DOHH2 (cell line): ENCODE data around the gene OSBPL10.

ENCODE experiments used
- H3F3A ChIP-seq: fragments of 200-600 bp; sonication (generic), shearing (Covaris generic); 2 replicates; pipeline ENCODE4 v1.6.0; 2016; ENCODE audit warnings: antibody characterized with exemption, mild to moderate bottlenecking; ENCODE audit not compliant: control insufficient read depth, insufficient read depth
- H3K27ac ChIP-seq: fragments of 200-600 bp; sonication (generic); 2 replicates; pipeline ENCODE4 v1.5.1; 2014; ENCODE audit warnings: low read depth, mild to moderate bottlenecking, low read length, moderate library complexity
- H3K27me3 ChIP-seq: fragments of 200-600 bp; sonication (generic); 2 replicates; pipeline ENCODE4 v1.6.1; 2014; ENCODE audit warnings: mild to moderate bottlenecking, low read length, mixed read lengths; ENCODE audit not compliant: control insufficient read depth
- H3K36me3 ChIP-seq: fragments of 200-600 bp; sonication (generic); 2 replicates; pipeline ENCODE4 v1.6.1; 2014; ENCODE audit warnings: mild to moderate bottlenecking, low read length, moderate library complexity, mixed read lengths; ENCODE audit not compliant: control insufficient read depth
- H3K4me1 ChIP-seq: fragments of 200-600 bp; sonication (generic); 2 replicates; pipeline ENCODE4 v1.6.1; 2014; ENCODE audit warnings: mild to moderate bottlenecking, low read length, mixed read lengths; ENCODE audit not compliant: control insufficient read depth
- H3K4me2 ChIP-seq: fragments of 200-600 bp; sonication (generic); 2 replicates; pipeline ENCODE4 v1.6.0; 2014; ENCODE audit warnings: mild to moderate bottlenecking, low read length, moderate library complexity
- H3K4me3 ChIP-seq: fragments of 200-600 bp; sonication (generic); 2 replicates; pipeline ENCODE4 v1.5.1; 2014; ENCODE audit warnings: mild to moderate bottlenecking, low read length, mixed read lengths
- H3K79me2 ChIP-seq: fragments of 200-600 bp; sonication (generic); 2 replicates; pipeline ENCODE4 v1.6.1; 2014; ENCODE audit warnings: mild to moderate bottlenecking, low read length, mixed read lengths; ENCODE audit not compliant: control insufficient read depth
- H3K9me2 ChIP-seq: fragments of 200-600 bp; sonication (generic); replicated peaks from 2 replicates; pipeline ENCODE4 v1.6.1; 2014; ENCODE audit warnings: mild to moderate bottlenecking, low read length, mixed read lengths; ENCODE audit not compliant: control insufficient read depth
- H3K9me3 ChIP-seq: fragments of 200-600 bp; sonication (generic); 2 replicates; pipeline ENCODE4 v1.6.1; 2014; ENCODE audit warnings: antibody characterized with exemption, low read length, mixed read lengths; ENCODE audit not compliant: control insufficient read depth, insufficient read depth
- H4K20me1 ChIP-seq: fragments of 200-600 bp; sonication (generic); 2 replicates; pipeline ENCODE4 v1.6.0; 2014; ENCODE audit warnings: low read depth, mild to moderate bottlenecking, antibody characterized with exemption, low read length, moderate library complexity; ENCODE audit not compliant: control insufficient read depth, insufficient read depth
- CTCF ChIP-seq: fragments of 200-600 bp; sonication (generic); IDR thresholded peaks from one replicate; pipeline ENCODE4 v1.5.1; 2014; ENCODE audit warnings: antibody characterized with exemption, mild to moderate bottlenecking, low read depth, low read length; ENCODE audit not compliant: poor library complexity, severe bottlenecking
- EZH2phosphoT487 ChIP-seq: fragments of 200-600 bp; sonication (generic); IDR thresholded peaks from 2 replicates; pipeline ENCODE4 v1.6.1; 2017; ENCODE audit warnings: borderline replicate concordance, mild to moderate bottlenecking, antibody characterized with exemption, low read length, moderate library complexity, mixed read lengths

The OSBPL10 gene

GRCh38 chr3:31813686-31814085, 167.4 kb downstream of the OSBPL10 start:
- H3K27me3 ChIP-seq: no peaks in the 10 kb centered on the region
- no peak overlapping the region for H3K4me3 ChIP-seq

DNA sequence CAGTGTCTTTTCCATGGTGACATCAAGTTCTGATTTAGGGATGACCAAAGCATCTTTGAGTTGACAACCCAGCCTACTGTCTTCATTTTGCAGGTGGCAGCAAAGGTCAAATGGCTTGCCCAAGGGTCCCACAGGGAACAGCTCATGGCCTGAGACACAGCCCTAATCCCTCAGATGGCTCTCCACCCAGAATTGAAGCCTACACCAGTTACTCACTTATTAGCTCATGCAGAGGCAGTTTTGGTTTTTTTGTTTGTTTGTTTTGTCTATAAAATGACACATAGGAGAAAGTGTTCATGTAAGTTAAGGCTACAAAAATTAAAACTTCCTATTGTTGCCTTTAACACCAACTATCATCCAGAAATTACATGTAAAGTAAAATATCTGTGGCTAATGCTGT, 167.9 kb downstream of the OSBPL10 start:
- H3K79me2 ChIP-seq: peaks cover 18% of the 10 kb centered on the region
- no peak overlapping the region for H3K4me3 ChIP-seq
- H3K9me2 ChIP-seq: no peaks in the 10 kb centered on the region
- no peak overlapping the region for H3K4me2 ChIP-seq
- H3K27me3 ChIP-seq: no peaks in the 10 kb centered on the region
- 0 out of 2 replicates have a peak, but pooled peaks cover 5% of the 10 kb centered on the region for H3F3A ChIP-seq
- H3K36me3 ChIP-seq: peaks cover 8% of the 10 kb centered on the region
- no peak for TF ChIP-seq CTCF
- no peak for TF ChIP-seq EZH2phosphoT487
- H3K9me3 ChIP-seq: no peaks in the 10 kb centered on the region
- H3K27ac ChIP-seq: no peak overlapping the region
- H3K4me1 ChIP-seq: no peaks in the 10 kb centered on the region
- H4K20me1 ChIP-seq: no peaks in the 10 kb centered on the region; the same call in 1 of the 2 replicates

More at GRCh38 chr3:31813686-31814085, 167.4 kb downstream of the OSBPL10 start:
- Histone ChIP-seq H3F3A (0 out of 2 replicates have a peak, but pooled peaks cover 3% of the 10 kb centered on the region), H3K79me2 (peaks cover 16% of the 10 kb centered on the region), H3K4me2 (no peak overlapping the region), H3K36me3 (peaks cover 11% of the 10 kb centered on the region), H4K20me1 (no peaks in the 10 kb centered on the region; the same call in 1 of the 2 replicates), H3K27ac (no peak overlapping the region), H3K9me2 (no peaks in the 10 kb centered on the region), H3K4me1 (no peaks in the 10 kb centered on the region), H3K9me3 (no peaks in the 10 kb centered on the region)
- TF ChIP-seq EZH2phosphoT487 (no peak), CTCF (no peak)

- Histone ChIP-seq H3K4me1 (no peaks in the 10 kb centered on the region), H3K9me3 (no peaks in the 10 kb centered on the region), H4K20me1 (no peaks in the 10 kb centered on the region; the same call in 1 of the 2 replicates), H3K9me2 (no peaks in the 10 kb centered on the region), H3K79me2 (peaks cover 34% of the 10 kb centered on the region), H3K27ac (no peak overlapping the region), H3F3A (0 out of 2 replicates have a peak, but pooled peaks cover 5% of the 10 kb centered on the region), H3K36me3 (peaks cover 18% of the 10 kb centered on the region), H3K27me3 (no peaks in the 10 kb centered on the region), H3K4me3 (no peak overlapping the region), H3K4me2 (no peak overlapping the region)
- TF ChIP-seq EZH2phosphoT487: no peak
- no peak for TF ChIP-seq CTCF
Observed at GRCh38 chr3:31810991-31811433, 170.1 kb downstream of the OSBPL10 start.
